ENCODE measurements around the gene MAPK10. TPM values are rescaled to one million over a fixed set of nuclear protein-coding genes. Genes with fewer than 3 reads are reported as not detected.
"Not testable (repeated sequence)": the region's sequence is repeated elsewhere in the genome, so short reads cannot be mapped to it uniquely, and the experiment has no call there.

MAPK10 gene
- polyA plus RNA-seq, 3 donors: 0.36 TPM; not detected in 2

DNA sequence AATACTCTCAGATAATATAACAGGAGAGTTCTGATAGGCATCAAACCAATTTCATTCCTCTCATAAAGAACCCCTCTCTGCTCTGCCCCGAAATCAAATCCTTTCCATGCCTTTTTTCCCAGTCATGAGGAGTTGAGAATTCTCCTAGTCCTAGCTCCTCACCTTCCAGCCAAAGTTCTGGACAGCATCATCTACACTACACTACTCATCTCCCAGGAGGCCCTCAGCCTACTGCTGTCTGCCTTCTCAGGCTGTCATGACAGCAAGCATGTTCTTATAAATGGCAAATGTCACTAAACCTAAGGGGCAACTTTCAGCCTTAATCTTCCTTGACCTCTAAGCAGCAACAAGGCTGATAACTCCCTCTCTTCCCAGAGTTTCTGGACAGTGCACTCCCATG lies 26.6 kb downstream of the MAPK10 start:
- H3K36me3 ChIP-seq (replicated peaks in 1 of 2; ENCODE audit: control insufficient read depth in 1 of 2, insufficient read depth in 2 of 2, low read length in 2 of 2): no peaks in the 10 kb centered on the region
- H3K27me3 Mint-ChIP-seq (ENCODE audit: low read depth in 3 of 3): peaks cover 0 to 3% (median 0%) of the 10 kb centered on the region in 3 donors
- WGBS (ENCODE audit: insufficient coverage): 33% methylated on average over 1 of the region's 1 CpG
- H3K27ac ChIP-seq (ENCODE audit: low read depth in 1 of 2, low read length in 2 of 2): no peak overlapping the region
- no peak for DNase-seq
- no peaks in the 10 kb centered on the region for H3K36me3 Mint-ChIP-seq
- no peaks in the 10 kb centered on the region for H3K79me2 ChIP-seq (ENCODE audit: insufficient read depth, low read length)
- H2AFZ ChIP-seq (ENCODE audit: insufficient read depth, low read depth, low read length, poor library complexity, severe bottlenecking): no peak overlapping the region
- H3K4me3 ChIP-seq (replicated peaks in 1 of 3; ENCODE audit: low read depth in 2 of 3, low read length in 3 of 3): no peak overlapping the region
- H4K20me1 ChIP-seq (ENCODE audit: insufficient read depth, low read length): no peaks in the 10 kb centered on the region
- no peak overlapping the region for H3K27ac Mint-ChIP-seq
- no peaks in the 10 kb centered on the region for H3K27me3 ChIP-seq (ENCODE audit: control insufficient read depth in 2 of 2, insufficient read depth in 2 of 2, low read length in 2 of 2)
- no peaks in the 10 kb centered on the region for H3K4me1 ChIP-seq (ENCODE audit: control insufficient read depth in 1 of 2, insufficient read depth in 2 of 2, low read length in 2 of 2)
- intact Hi-C loops (cut with micrococcal nuclease): no loop called here
- H3K9me3 Mint-ChIP-seq: peaks cover 0 to 9% (median 5%) of the 10 kb centered on the region in 7 donors
- TF ChIP-seq, protein P1, sequence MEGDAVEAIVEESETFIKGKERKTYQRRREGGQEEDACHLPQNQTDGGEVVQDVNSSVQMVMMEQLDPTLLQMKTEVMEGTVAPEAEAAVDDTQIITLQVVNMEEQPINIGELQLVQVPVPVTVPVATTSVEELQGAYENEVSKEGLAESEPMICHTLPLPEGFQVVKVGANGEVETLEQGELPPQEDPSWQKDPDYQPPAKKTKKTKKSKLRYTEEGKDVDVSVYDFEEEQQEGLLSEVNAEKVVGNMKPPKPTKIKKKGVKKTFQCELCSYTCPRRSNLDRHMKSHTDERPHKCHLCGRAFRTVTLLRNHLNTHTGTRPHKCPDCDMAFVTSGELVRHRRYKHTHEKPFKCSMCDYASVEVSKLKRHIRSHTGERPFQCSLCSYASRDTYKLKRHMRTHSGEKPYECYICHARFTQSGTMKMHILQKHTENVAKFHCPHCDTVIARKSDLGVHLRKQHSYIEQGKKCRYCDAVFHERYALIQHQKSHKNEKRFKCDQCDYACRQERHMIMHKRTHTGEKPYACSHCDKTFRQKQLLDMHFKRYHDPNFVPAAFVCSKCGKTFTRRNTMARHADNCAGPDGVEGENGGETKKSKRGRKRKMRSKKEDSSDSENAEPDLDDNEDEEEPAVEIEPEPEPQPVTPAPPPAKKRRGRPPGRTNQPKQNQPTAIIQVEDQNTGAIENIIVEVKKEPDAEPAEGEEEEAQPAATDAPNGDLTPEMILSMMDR (IDR thresholded peaks at IDR 0.05): no peak
- no peak overlapping the region for H3K4me3 Mint-ChIP-seq
- H3K9ac ChIP-seq (ENCODE audit: insufficient read depth, low read length, poor library complexity, severe bottlenecking): no peak overlapping the region
- H3K9me3 ChIP-seq (replicated peaks in 1 of 2; ENCODE audit: control insufficient read depth in 1 of 2, insufficient read depth in 1 of 2, low read length in 2 of 2): no peaks in the 10 kb centered on the region
- H3K4me1 Mint-ChIP-seq: peaks cover 2% of the 10 kb centered on the region
- no peak overlapping the region for H3K4me2 ChIP-seq (replicated peaks; ENCODE audit: extremely low read depth, low read length, poor library complexity, severe bottlenecking)

DNA sequence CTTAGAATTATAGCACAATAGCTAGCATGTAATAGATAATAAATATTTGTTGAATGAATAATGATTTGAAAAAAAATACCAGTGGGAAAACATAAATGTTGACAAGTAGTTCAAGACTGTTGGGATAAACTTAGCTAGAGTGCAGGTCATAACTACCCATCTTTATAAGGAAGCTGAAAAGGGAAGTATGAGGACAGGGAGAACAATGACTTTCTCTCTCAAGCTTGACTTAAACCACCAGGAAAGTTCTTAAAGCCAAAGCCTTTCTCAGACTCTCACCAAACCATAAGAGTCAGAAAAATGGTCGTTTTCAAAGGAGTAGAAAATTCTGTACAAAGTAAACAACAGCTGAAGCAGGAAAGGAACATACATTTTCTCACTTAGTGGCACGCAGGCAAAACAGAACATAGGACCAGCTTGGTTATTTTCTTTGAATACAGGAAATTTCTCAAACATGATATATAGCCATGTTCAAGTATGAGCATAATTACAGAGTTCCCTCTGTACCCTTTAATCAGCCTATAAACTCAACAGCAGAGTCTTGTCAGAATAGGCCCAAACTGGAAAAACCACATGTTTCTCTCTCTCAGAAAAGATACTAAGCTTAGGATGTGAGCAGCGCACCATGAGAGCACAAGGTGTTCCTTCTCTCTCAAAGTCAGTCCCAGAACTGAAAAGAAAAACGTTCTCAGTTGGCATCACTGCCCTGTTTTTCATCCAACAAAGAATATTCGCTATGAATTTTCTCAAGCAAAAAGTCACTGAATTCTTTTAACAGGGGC lies 28.7 kb downstream of the MAPK10 start:
- H3K9me3 Mint-ChIP-seq: peaks cover 0 to 5% (median 0%) of the 10 kb centered on the region in 7 donors
- TF ChIP-seq, protein P1 (IDR thresholded peaks at IDR 0.05): no peak
- peak overlapping the region in 2 of 7 donors; percentile 41 to 54 for H3K27ac Mint-ChIP-seq
- Histone ChIP-seq H3K36me3 (replicated peaks in 1 of 2; ENCODE audit: control insufficient read depth in 1 of 2, insufficient read depth in 2 of 2, low read length in 2 of 2) (no peaks in the 10 kb centered on the region), H3K9ac (ENCODE audit: insufficient read depth, low read length, poor library complexity, severe bottlenecking) (no peak overlapping the region), H3K79me2 (ENCODE audit: insufficient read depth, low read length) (no peaks in the 10 kb centered on the region), H2AFZ (ENCODE audit: insufficient read depth, low read depth, low read length, poor library complexity, severe bottlenecking) (no peak overlapping the region), H3K4me2 (replicated peaks; ENCODE audit: extremely low read depth, low read length, poor library complexity, severe bottlenecking) (no peak overlapping the region), H3K27ac (ENCODE audit: low read depth in 1 of 2, low read length in 2 of 2) (no peak overlapping the region), H4K20me1 (ENCODE audit: insufficient read depth, low read length) (no peaks in the 10 kb centered on the region), H3K4me3 (replicated peaks in 1 of 3; ENCODE audit: low read depth in 2 of 3, low read length in 3 of 3) (no peak overlapping the region), H3K4me1 (ENCODE audit: control insufficient read depth in 1 of 2, insufficient read depth in 2 of 2, low read length in 2 of 2) (no peaks in the 10 kb centered on the region), H3K27me3 (ENCODE audit: control insufficient read depth in 2 of 2, insufficient read depth in 2 of 2, low read length in 2 of 2) (no peaks in the 10 kb centered on the region), H3K9me3 (replicated peaks in 1 of 2; ENCODE audit: control insufficient read depth in 1 of 2, insufficient read depth in 1 of 2, low read length in 2 of 2) (no peaks in the 10 kb centered on the region)
- no peaks in the 10 kb centered on the region for H3K27me3 Mint-ChIP-seq (ENCODE audit: low read depth in 3 of 3)
- H3K36me3 Mint-ChIP-seq: no peaks in the 10 kb centered on the region
- peak; percentile 3 to 25 (median 16) for DNase-seq
- WGBS (ENCODE audit: insufficient coverage): 100% methylated on average over 1 of the region's 5 CpGs
- intact Hi-C loops (cut with micrococcal nuclease): no loop called here
- H3K4me3 Mint-ChIP-seq: no peak overlapping the region
- peaks cover 2% of the 10 kb centered on the region for H3K4me1 Mint-ChIP-seq

DNA sequence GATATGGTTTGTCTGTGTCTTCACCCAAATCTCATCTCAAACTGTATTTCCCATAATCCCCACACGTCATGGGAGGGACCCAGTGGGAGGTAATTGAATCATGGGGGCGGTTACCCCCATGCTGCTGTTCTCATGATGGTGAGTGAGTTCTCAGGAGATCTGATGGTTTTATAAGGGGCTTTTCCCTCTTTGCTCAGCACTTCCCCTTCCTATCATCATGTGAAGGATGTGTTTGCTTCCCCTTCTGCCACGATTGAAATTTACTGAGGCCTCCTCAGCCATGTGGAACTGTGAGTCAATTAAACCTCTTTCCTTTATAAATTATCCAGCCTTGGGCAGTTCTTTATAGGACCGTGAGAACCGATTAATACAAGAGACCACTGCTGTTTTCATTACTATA lies 29.4 kb downstream of the MAPK10 start:
- DNase-seq: peak; percentile 3 to 62 (median 23)
- H3K9me3 ChIP-seq (replicated peaks in 1 of 2; ENCODE audit: control insufficient read depth in 1 of 2, insufficient read depth in 1 of 2, low read length in 2 of 2); H3K9ac ChIP-seq (ENCODE audit: insufficient read depth, low read length, poor library complexity, severe bottlenecking); H3K36me3 ChIP-seq (replicated peaks in 1 of 2; ENCODE audit: control insufficient read depth in 1 of 2, insufficient read depth in 2 of 2, low read length in 2 of 2); H3K4me1 Mint-ChIP-seq; H3K27ac ChIP-seq (ENCODE audit: low read depth in 1 of 2, low read length in 2 of 2); H3K4me2 ChIP-seq (replicated peaks; ENCODE audit: extremely low read depth, low read length, poor library complexity, severe bottlenecking); H2AFZ ChIP-seq (ENCODE audit: insufficient read depth, low read depth, low read length, poor library complexity, severe bottlenecking); H3K27me3 Mint-ChIP-seq (ENCODE audit: low read depth in 3 of 3); H3K36me3 Mint-ChIP-seq; intact Hi-C loops (cut with micrococcal nuclease); H3K27me3 ChIP-seq (ENCODE audit: control insufficient read depth in 2 of 2, insufficient read depth in 2 of 2, low read length in 2 of 2); H4K20me1 ChIP-seq (ENCODE audit: insufficient read depth, low read length); H3K9me3 Mint-ChIP-seq; H3K4me3 ChIP-seq (replicated peaks in 1 of 3; ENCODE audit: low read depth in 2 of 3, low read length in 3 of 3); H3K4me3 Mint-ChIP-seq; H3K4me1 ChIP-seq (ENCODE audit: control insufficient read depth in 1 of 2, insufficient read depth in 2 of 2, low read length in 2 of 2); H3K79me2 ChIP-seq (ENCODE audit: insufficient read depth, low read length): not testable (repeated sequence)
- no CpG with 5 or more reads among the region's 5 CpGs for WGBS (ENCODE audit: insufficient coverage)
- H3K27ac Mint-ChIP-seq: peak overlapping the region in 1 of 7 donors; percentile 14
